ENCODE data around the gene TTYH2. TPM values are rescaled to one million over a fixed set of nuclear protein-coding genes. Genes with fewer than 3 reads are reported as not detected.
A peak's percentile ranks its signal among the peaks of the same experiment; 100 is the strongest.

Gene TTYH2
- total RNA-seq, 1 donor from 2014 or later: 3.4 TPM

DNA sequence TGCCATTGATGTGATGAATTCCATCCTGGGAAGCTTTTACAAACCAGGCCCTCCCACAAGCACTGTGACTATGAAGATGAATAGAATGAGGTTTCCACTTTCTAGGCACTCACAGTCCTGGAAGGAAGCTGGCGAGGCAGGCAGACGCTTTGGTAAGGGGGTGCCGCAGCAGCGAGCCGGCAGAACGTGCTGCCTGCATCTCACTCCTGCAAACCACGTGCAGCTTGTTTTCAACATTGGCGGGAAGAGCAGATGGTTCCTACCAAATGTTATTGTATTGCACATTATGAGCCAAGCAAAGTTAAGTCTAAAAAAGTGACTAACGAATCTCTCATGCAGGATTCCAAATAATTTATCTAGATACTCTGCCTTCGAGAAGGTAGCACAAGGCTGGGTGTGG lies 57.0 kb downstream of the TTYH2 start:
- intact Hi-C loops (cut with DNase I): no loop called here
- Histone ChIP-seq H3K9me3 (no peaks in the 10 kb centered on the region), H3K27me3 (no peaks in the 10 kb centered on the region)

DNA sequence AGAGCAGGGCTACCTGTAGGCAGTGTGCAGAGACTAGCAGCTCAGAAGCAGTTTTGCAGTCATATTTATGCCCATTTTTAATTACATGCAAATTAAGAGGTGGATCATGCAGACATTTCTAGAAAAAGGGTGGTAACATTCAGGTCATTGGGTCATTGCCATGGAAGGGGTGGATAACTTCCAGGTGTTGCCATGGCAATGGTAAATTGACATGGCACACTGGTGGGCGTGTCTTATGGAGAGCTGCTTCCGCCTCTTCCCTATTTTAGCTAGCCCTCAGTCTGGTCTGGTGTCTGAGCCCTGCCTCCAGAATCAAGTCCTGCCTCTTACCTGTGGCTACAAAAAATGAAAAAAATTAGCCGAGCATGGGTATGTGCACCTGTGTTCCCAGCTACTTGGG lies 57.9 kb downstream of the TTYH2 start:
- Histone ChIP-seq H3K4me1 (peaks cover 23% of the 10 kb centered on the region), H3K9me3 (no peaks in the 10 kb centered on the region), H3K27ac (no peak overlapping the region), H3K36me3 (no peaks in the 10 kb centered on the region), H3K4me3 (no peak overlapping the region), H3K27me3 (no peaks in the 10 kb centered on the region)
- intact Hi-C loops (cut with DNase I): no loop called here
- no peak for DNase-seq (ENCODE audit: extremely low spot score in 2 of 2)
- TF ChIP-seq, protein P1, sequence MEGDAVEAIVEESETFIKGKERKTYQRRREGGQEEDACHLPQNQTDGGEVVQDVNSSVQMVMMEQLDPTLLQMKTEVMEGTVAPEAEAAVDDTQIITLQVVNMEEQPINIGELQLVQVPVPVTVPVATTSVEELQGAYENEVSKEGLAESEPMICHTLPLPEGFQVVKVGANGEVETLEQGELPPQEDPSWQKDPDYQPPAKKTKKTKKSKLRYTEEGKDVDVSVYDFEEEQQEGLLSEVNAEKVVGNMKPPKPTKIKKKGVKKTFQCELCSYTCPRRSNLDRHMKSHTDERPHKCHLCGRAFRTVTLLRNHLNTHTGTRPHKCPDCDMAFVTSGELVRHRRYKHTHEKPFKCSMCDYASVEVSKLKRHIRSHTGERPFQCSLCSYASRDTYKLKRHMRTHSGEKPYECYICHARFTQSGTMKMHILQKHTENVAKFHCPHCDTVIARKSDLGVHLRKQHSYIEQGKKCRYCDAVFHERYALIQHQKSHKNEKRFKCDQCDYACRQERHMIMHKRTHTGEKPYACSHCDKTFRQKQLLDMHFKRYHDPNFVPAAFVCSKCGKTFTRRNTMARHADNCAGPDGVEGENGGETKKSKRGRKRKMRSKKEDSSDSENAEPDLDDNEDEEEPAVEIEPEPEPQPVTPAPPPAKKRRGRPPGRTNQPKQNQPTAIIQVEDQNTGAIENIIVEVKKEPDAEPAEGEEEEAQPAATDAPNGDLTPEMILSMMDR (IDR thresholded peaks at IDR 0.05): no peak
- TF ChIP-seq POLR2A (IDR thresholded peaks at IDR 0.05): no peak
- no peak for TF ChIP-seq POLR2AphosphoS5 (IDR thresholded peaks at IDR 0.05; ENCODE audit: insufficient read depth in 1 of 2, low read depth in 1 of 2)

More for the DNA sequence above, 57.0 kb downstream of the TTYH2 start:
- Histone ChIP-seq H3K36me3 (no peaks in the 10 kb centered on the region), H3K4me3 (no peak overlapping the region), H3K4me1 (peaks cover 14% of the 10 kb centered on the region), H3K27ac (no peak overlapping the region)
- no peak for DNase-seq (ENCODE audit: extremely low spot score in 2 of 2)
- TF ChIP-seq POLR2A (IDR thresholded peaks at IDR 0.05): no peak
- peak in 1 of 2 donors; percentile 31 for TF ChIP-seq POLR2AphosphoS5 (IDR thresholded peaks at IDR 0.05; ENCODE audit: insufficient read depth in 1 of 2, low read depth in 1 of 2)

- Histone ChIP-seq H3K27ac (no peak overlapping the region), H3K36me3 (no peaks in the 10 kb centered on the region), H3K4me3 (no peak overlapping the region), H3K9me3 (no peaks in the 10 kb centered on the region), H3K4me1 (peaks cover 27% of the 10 kb centered on the region), H3K27me3 (no peaks in the 10 kb centered on the region)
- TF ChIP-seq POLR2A (IDR thresholded peaks at IDR 0.05) (no peak), POLR2AphosphoS5 (IDR thresholded peaks at IDR 0.05; ENCODE audit: insufficient read depth in 1 of 2, low read depth in 1 of 2) (no peak)
- TF ChIP-seq, protein P1 (IDR thresholded peaks at IDR 0.05): no peak
- intact Hi-C loops (cut with DNase I): no loop called here
- no peak for DNase-seq (ENCODE audit: extremely low spot score in 2 of 2)
Observed at GRCh38 chr17:74271901-74272561, 58.7 kb downstream of the TTYH2 start.

DNA sequence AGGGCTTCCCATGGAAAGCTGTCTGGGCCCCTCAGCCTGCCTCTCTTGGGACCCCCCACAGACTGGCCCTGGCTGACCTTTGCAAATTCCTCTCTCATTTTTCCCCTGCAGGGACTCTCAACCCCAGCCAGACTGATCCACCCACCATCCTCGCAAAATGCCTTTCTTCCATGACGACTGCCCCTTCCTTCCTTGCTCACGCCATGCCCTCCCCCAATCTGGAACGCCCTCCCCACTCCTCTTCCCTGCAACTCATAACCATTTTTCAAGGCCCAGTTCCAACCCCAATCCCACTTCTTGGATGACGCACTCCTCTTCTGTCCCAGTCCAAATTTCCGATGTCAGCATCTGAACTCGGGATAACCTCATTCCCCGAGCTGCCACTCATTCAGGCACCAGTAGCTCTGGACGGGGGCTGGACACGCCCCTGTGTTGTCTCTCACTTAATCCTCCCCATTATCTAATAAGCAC lies 59.4 kb downstream of the TTYH2 start:
- Histone ChIP-seq H3K4me1 (peaks cover 27% of the 10 kb centered on the region), H3K9me3 (no peaks in the 10 kb centered on the region), H3K36me3 (no peaks in the 10 kb centered on the region), H3K4me3 (no peak overlapping the region), H3K27ac (no peak overlapping the region), H3K27me3 (no peaks in the 10 kb centered on the region)
- no peak for DNase-seq (ENCODE audit: extremely low spot score in 2 of 2)
- TF ChIP-seq POLR2A (IDR thresholded peaks at IDR 0.05): no peak
- no peak for TF ChIP-seq POLR2AphosphoS5 (IDR thresholded peaks at IDR 0.05; ENCODE audit: insufficient read depth in 1 of 2, low read depth in 1 of 2)
- TF ChIP-seq, protein P1 (IDR thresholded peaks at IDR 0.05): no peak
- intact Hi-C loops (cut with DNase I): no loop called here

DNA sequence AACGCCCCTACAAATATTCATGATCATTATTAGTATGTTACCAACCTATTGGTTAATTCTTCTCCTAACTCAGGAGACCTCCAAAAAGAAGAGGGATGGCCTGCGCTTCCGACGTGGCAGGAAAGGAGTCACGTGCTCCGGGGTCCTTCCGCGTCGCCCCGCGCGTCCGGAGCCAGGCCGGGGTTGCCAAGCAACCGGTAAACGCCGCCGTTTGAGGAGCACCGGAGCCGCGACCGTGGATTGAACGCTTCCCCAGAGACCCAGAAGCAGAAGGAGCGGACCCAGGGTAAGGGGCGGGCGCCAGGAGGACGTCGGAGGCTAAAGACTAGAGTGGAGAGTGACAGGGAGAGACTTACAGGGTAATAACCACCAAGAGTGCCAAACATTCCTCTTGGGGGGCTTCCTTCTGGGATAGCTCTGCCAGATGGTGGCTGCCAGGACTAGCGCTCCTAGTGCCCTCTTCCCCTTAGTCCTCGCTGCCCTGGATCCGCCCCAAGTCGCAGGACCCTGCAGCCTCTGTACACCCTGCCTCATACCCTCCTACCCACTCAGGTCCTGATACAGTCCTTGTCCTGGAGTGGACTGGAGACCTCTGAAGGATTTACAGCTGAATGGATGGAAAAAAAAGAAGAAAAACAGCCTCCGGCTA lies 60.8 kb downstream of the TTYH2 start, which contains the start of gene DNAI2:
Gene DNAI2 (plus strand): TSS at position 175 of the 649 bp plus-strand sequence. CDS start 7,584 bp downstream, outside the sequence.
- TF ChIP-seq POLR2A (IDR thresholded peaks at IDR 0.05): no peak
- TF ChIP-seq, protein P1 (IDR thresholded peaks at IDR 0.05): no peak
- peaks cover 27% of the 10 kb centered on the region for H3K4me1 ChIP-seq

More for the DNA sequence above, 60.8 kb downstream of the TTYH2 start, which contains the start of gene DNAI2:
- Histone ChIP-seq H3K9me3 (no peaks in the 10 kb centered on the region), H3K27me3 (no peaks in the 10 kb centered on the region), H3K4me3 (no peak within 1 kb of the TSS), H3K36me3 (no peaks in the 10 kb centered on the region), H3K27ac (no peak within 1 kb of the TSS)
- intact Hi-C loops (cut with DNase I): no loop called here
- no peak for DNase-seq (ENCODE audit: extremely low spot score in 2 of 2)

All from vagina (tissue), 2 donors.